WTC11 (cell line): ENCODE results near the gene NUF2.

Experiments
- ELF4 ChIP-seq: sonication (generic); formaldehyde crosslinking; IDR thresholded peaks from 2 replicates; pipeline ENCODE4 v1.8.1; 2022; ENCODE audit warnings: low read depth, mild to moderate bottlenecking, moderate library complexity, missing genetic modification reagents
- JUN ChIP-seq: sonication (generic); formaldehyde crosslinking; IDR thresholded peaks from 2 replicates; pipeline ENCODE4 v1.8.0; 2023; ENCODE audit warnings: mild to moderate bottlenecking, missing genetic modification reagents
- NR2C2 ChIP-seq: sonication (generic); formaldehyde crosslinking; IDR thresholded peaks from 2 replicates; pipeline ENCODE4 v1.8.0; 2022; ENCODE audit warnings: mild to moderate bottlenecking, missing genetic modification reagents
- ZNF138 ChIP-seq: sonication (generic); formaldehyde crosslinking; conservative IDR thresholded peaks from 2 replicates; pipeline ENCODE4 v1.8.1; 2022; ENCODE audit warnings: mild to moderate bottlenecking, moderate library complexity, missing genetic modification reagents
- TF ChIP-seq, protein P1 (sequence below): fragments of 250-450 bp; sonication (Bioruptor Pico); IDR thresholded peaks from 2 replicates; pipeline ENCODE4 v2.1.2; 2022; ENCODE audit warnings: mild to moderate bottlenecking, moderate library complexity
- TF ChIP-seq, protein P2 (sequence below): fragments of 200-600 bp; IDR thresholded peaks from 2 replicates; pipeline ENCODE4 v1.8.0; 2022; ENCODE audit warnings: antibody characterized with exemption
- TF ChIP-seq, protein P3 (sequence below): sonication (generic); formaldehyde crosslinking; IDR thresholded peaks from 2 replicates; pipeline ENCODE4 v1.8.1; 2022; ENCODE audit warnings: mild to moderate bottlenecking, moderate library complexity, missing genetic modification reagents
- TF ChIP-seq, protein P4 (sequence below): sonication (generic); formaldehyde crosslinking; IDR thresholded peaks from 2 replicates; pipeline ENCODE4 v1.8.1; 2023; ENCODE audit warnings: mild to moderate bottlenecking, missing genetic modification reagents
- TF ChIP-seq, protein P5 (sequence below): sonication (generic); formaldehyde crosslinking; IDR thresholded peaks from 2 replicates; pipeline ENCODE4 v1.8.1; 2022; ENCODE audit warnings: mild to moderate bottlenecking, missing genetic modification reagents, moderate library complexity, borderline replicate concordance

DNA sequence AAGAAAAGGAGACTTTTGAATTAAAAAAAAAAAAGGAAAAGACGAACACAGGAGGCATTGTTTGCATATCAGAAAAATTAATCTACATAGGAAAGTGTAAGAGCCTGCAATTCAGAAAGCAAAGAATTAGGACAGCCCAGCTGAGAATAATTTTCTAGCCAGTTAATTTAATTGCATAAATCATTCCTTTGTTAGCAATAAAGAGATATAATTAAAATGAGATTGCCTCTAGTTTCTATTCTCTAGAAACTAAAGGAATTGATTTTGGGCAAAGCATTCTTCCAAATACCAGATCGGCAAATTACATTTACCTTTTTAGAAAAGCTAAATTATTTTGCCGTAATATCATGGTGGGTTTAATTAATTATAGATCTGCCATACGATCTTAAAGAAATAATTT is 46.0 kb downstream of the NUF2 start:
- TF ChIP-seq JUN, result no peak
- TF ChIP-seq, protein P1, sequence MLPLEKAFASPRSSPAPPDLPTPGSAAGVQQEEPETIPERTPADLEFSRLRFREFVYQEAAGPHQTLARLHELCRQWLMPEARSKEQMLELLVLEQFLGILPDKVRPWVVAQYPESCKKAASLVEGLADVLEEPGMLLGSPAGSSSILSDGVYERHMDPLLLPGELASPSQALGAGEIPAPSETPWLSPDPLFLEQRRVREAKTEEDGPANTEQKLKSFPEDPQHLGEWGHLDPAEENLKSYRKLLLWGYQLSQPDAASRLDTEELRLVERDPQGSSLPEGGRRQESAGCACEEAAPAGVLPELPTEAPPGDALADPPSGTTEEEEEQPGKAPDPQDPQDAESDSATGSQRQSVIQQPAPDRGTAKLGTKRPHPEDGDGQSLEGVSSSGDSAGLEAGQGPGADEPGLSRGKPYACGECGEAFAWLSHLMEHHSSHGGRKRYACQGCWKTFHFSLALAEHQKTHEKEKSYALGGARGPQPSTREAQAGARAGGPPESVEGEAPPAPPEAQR (CRISPR knock-in tag), result no peak
- TF ChIP-seq, protein P2, sequence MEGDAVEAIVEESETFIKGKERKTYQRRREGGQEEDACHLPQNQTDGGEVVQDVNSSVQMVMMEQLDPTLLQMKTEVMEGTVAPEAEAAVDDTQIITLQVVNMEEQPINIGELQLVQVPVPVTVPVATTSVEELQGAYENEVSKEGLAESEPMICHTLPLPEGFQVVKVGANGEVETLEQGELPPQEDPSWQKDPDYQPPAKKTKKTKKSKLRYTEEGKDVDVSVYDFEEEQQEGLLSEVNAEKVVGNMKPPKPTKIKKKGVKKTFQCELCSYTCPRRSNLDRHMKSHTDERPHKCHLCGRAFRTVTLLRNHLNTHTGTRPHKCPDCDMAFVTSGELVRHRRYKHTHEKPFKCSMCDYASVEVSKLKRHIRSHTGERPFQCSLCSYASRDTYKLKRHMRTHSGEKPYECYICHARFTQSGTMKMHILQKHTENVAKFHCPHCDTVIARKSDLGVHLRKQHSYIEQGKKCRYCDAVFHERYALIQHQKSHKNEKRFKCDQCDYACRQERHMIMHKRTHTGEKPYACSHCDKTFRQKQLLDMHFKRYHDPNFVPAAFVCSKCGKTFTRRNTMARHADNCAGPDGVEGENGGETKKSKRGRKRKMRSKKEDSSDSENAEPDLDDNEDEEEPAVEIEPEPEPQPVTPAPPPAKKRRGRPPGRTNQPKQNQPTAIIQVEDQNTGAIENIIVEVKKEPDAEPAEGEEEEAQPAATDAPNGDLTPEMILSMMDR, result no peak
- TF ChIP-seq, protein P3, sequence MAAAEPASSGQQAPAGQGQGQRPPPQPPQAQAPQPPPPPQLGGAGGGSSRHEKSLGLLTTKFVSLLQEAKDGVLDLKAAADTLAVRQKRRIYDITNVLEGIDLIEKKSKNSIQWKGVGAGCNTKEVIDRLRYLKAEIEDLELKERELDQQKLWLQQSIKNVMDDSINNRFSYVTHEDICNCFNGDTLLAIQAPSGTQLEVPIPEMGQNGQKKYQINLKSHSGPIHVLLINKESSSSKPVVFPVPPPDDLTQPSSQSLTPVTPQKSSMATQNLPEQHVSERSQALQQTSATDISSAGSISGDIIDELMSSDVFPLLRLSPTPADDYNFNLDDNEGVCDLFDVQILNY, result no peak
- TF ChIP-seq, protein P4, sequence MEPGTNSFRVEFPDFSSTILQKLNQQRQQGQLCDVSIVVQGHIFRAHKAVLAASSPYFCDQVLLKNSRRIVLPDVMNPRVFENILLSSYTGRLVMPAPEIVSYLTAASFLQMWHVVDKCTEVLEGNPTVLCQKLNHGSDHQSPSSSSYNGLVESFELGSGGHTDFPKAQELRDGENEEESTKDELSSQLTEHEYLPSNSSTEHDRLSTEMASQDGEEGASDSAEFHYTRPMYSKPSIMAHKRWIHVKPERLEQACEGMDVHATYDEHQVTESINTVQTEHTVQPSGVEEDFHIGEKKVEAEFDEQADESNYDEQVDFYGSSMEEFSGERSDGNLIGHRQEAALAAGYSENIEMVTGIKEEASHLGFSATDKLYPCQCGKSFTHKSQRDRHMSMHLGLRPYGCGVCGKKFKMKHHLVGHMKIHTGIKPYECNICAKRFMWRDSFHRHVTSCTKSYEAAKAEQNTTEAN, result no peak
- TF ChIP-seq NR2C2 (CRISPR knock-in tag), result no peak
- TF ChIP-seq, protein P5, sequence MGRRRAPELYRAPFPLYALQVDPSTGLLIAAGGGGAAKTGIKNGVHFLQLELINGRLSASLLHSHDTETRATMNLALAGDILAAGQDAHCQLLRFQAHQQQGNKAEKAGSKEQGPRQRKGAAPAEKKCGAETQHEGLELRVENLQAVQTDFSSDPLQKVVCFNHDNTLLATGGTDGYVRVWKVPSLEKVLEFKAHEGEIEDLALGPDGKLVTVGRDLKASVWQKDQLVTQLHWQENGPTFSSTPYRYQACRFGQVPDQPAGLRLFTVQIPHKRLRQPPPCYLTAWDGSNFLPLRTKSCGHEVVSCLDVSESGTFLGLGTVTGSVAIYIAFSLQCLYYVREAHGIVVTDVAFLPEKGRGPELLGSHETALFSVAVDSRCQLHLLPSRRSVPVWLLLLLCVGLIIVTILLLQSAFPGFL (CRISPR knock-in tag), result no peak
- no peak for TF ChIP-seq ELF4 (CRISPR knock-in tag)
- no peak for TF ChIP-seq ZNF138 (CRISPR knock-in tag)
